GM19463 (cell line): ENCODE measurements around the gene ITPR1.

Experiments used
- ATAC-seq: cut with Tn5 transposase; IDR thresholded peaks from one replicate; pipeline ENCODE4 v1.9.1; 2021; ENCODE audit warnings: mild to moderate bottlenecking, moderate library complexity; ENCODE audit not compliant: unreplicated experiment

Gene ITPR1

GRCh38 chr3:4864503-4864902, 371.4 kb downstream of the ITPR1 start:
- no peak for ATAC-seq

DNA sequence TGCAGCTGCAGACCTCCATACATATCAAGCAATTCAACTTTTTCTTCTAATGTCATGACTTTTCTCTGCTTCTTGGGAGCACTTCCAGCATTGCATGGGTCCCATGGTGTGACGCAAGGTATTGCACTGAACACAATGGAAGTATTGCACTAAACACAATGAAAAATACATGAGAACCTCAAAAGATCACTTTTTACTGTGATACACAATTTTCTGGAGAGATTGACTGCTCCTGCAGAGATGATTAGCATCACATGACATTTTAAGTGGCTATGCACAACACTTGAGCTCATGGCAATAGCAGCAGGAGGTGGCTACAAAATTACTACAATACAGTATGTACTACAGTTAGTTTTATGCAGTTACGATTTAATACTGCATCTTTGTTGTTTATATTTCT, 372.6 kb downstream of the ITPR1 start:
- ATAC-seq, result no peak

- no peak for ATAC-seq
Observed at GRCh38 chr3:4866866-4867265, 373.7 kb downstream of the ITPR1 start.

GRCh38 chr3:4877173-4877787, 384.1 kb downstream of the ITPR1 start:
- ATAC-seq, result no peak

DNA sequence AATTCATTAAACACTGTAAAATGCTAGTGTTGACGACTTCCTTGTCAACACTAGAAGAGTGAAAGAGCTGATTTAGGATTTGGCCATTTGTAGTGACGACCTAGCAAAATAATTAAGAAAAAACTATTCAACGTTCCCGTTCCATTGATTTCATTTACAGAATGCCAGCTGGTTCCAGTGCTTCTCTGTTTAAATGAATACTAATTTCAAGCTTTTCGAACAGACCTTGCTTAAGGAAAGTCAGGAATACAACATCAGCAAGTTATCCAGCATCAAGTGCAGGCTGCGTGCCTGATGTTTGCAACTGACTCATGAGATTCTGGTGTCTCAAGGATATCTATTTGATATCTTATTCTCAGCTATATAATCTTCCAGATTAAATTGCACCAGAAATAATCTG, 387.7 kb downstream of the ITPR1 start:
- no peak for ATAC-seq

GRCh38 chr3:4882548-4882947, 389.4 kb downstream of the ITPR1 start:
- ATAC-seq, result no peak

DNA sequence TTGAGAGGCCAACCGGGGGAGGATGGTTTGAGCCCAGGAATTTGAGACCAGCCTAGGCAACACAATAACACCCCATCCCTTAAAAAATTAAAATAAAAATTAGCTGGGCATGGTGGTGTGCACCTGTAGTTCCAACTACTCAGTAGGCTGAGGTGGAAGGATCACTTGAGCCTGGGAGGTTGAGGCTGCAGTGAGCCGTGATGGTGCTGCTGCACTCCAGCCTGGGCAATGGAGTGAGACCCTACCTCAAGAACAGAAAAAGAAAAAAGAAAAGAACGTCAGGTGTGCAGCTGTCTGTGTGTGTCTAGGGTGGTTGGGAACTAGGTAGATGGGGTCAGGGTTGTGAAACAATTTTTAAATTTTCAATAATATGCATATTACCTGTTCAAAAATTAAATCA, 389.9 kb downstream of the ITPR1 start:
- ATAC-seq, result no peak

GRCh38 chr3:4884888-4885287, 391.7 kb downstream of the ITPR1 start:
- no peak for ATAC-seq

DNA sequence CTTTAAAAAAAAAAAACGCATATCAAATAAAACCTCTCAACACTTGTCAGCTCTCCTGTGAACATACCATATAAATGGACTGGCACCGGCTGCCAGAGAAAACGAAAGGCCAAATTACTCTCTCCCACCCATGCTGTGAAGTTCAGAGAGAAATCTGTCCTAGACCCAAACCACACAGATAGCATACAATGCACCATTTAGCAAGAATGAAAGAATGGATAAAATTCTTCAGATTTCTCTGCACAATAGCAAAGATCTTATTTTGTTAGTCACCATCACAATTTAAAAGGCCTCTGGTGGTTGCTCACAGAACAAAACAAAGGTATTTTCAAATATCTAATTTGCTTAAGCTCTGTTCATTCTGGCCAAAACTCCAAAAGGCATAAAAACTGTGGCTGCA, 392.2 kb downstream of the ITPR1 start:
- ATAC-seq, result no peak

DNA sequence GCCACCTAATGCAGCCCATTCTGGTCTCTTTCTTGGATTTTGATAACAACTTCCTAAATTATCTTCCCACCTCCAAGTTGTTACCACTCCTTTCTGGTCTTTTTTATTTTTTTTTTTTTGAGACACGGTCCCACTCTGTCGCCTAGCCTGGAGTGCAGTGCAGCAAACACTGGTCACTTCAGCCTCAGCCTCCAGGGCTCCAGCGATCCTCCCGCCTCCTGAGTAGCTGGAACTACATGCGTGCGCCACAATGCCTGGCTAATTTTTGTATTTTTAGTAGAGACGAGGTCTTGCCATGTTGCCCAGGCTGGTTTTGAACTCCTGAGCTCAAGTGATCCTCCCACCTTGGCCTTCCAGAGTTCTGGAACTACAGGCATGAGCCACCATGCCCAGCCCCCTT, 393.3 kb downstream of the ITPR1 start:
- no peak for ATAC-seq

DNA sequence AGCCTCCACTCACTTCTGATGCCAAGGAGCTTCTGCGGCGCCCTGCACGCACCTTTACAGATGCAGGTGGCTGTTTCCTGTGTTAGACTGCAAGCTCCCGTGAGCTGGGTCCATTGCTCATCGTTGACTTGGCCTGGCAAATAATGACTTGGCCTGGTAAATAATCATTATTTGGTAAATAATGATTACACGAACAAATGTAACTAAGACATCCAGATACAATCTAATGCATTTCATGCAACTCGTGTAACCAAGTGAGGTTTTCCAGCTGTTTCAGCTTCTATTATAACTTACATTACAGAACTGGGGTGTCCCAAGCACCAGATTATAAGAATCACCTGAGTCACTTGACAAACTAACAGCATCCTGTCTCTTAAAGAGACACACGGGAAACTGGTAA, 394.0 kb downstream of the ITPR1 start:
- no peak for ATAC-seq

DNA sequence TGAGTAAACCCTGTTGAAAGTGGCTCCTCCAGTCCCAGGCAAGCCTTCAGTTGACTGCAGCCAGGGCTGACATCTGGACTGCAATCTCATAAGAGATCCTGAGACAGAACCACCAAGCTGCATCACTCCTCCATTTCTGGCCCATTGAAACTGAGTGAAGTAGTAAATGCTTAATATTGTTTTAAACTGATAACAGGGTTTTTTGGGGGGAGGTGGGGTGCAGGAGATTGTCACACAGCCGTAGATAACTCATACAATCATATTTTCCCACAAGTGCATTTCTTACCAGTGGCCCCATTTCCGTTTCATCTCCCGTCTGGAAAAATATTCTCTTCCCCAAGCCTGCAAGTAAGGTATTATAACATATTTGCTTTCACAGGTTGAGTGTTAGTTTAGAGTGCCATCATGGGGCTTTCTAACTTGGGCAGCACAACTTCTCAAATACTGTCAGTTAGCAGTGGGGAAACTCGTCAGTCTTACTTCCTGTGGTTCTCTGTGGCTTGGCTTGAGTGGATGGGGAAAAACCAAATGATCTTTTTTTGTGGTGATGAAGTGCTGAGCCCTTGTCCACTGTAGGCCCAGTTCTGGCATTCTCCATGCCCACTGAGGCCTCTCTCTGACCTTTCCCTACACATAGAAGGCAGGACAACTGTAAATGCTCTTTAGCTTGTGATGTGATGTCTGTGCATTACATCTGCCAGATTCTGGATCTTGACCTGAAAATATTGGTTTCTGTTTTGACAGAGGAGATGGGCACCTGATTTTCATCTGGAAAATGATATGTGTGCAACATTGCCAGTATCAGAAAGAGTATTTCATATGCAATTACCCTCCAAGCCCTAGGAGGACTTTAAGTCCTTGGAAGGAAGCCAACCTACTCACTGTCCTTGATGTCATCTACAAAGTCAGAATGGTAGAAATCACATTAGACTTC, 396.0 kb downstream of the ITPR1 start:
- peak; percentile 80 for ATAC-seq

- ATAC-seq, result no peak
Observed at GRCh38 chr3:4889896-4890295, 396.7 kb downstream of the ITPR1 start.

GRCh38 chr3:4894891-4895530, 401.9 kb downstream of the ITPR1 start:
- no peak for ATAC-seq

- no peak for ATAC-seq
Observed at GRCh38 chr3:4895838-4896237, 402.7 kb downstream of the ITPR1 start.
